Kidney (tissue), 14 donors: Measurements from ENCODE around the gene ULK4. TPM values are rescaled to one million over a fixed set of nuclear protein-coding genes. Genes with fewer than 3 reads are reported as not detected.
"Not testable (repeated sequence)": the region's sequence is repeated elsewhere in the genome, so short reads cannot be mapped to it uniquely, and the experiment has no call there.

Experiments used
- DNase-seq, 5 donors: peaks; one replicate each; pipeline ENCODE4 v3.0.0-alpha.2; 2013 to 2020
- FAIRE-seq: peaks from 2 replicates; lab custom pipeline; 2012; peaks lifted over from hg19 to GRCh38; lab: Jason Lieb, UNC
- H3K27ac ChIP-seq, 2 donors: one replicate each; pipeline ENCODE4 v1.7.0; 2013; ENCODE audit warnings: low read depth in 2 of 2, low read length in 2 of 2, inconsistent platforms in 1 of 2
- H3K27me3 ChIP-seq: one replicate; pipeline ENCODE4 v1.7.1; 2013; ENCODE audit warnings: low read length, inconsistent platforms; ENCODE audit not compliant: control insufficient read depth, insufficient read depth
- H3K36me3 ChIP-seq, 3 donors: one replicate each; pipeline versions ENCODE4 v1.7.0 to v1.7.1; 2013; ENCODE audit warnings: low read length in 3 of 3, control low read depth in 1 of 3, inconsistent platforms in 1 of 3; ENCODE audit not compliant: insufficient read depth in 3 of 3, control insufficient read depth in 2 of 3
- H3K4me1 ChIP-seq, 3 donors: one replicate each; pipeline versions ENCODE4 v1.7.0 to v1.7.1; 2013; ENCODE audit warnings: low read length in 3 of 3, inconsistent platforms in 1 of 3, low read depth in 1 of 3; ENCODE audit not compliant: control insufficient read depth in 2 of 3, insufficient read depth in 2 of 3
- H3K4me3 ChIP-seq, 3 donors: one replicate each; pipeline versions ENCODE4 v1.7.0 to v1.8.1; 2013; ENCODE audit warnings: low read length in 3 of 3, control low read depth in 1 of 3, inconsistent platforms in 1 of 3
- H3K9ac ChIP-seq, 3 donors: one replicate each; pipeline versions ENCODE4 v1.7.0 to v1.7.1; 2013; ENCODE audit warnings: low read length in 3 of 3, control low read depth in 1 of 3, inconsistent platforms in 1 of 3
- H3K9me3 ChIP-seq, 3 donors: one replicate each; pipeline versions ENCODE4 v1.7.0 to v1.7.1; 2013; ENCODE audit warnings: low read length in 3 of 3, control low read depth in 1 of 3, inconsistent platforms in 1 of 3; ENCODE audit not compliant: control insufficient read depth in 2 of 3, insufficient read depth in 1 of 3
- intact Hi-C: fragments of 100-400 bp; cut with DNase I; formaldehyde crosslinking; loops from one replicate; pipeline ENCODE4 v1.11.1; 2022
- polyA plus RNA-seq: library from polyadenylated mRNA; stranded (reverse); fragments of 350-450 nt; fragmentation: Illumina TruSeq; extraction: RNeasy Lipid Tissue Mini Kit (QIAGEN cat#74804); gene quantifications from one replicate; pipeline ENCODE4 v1.2.3, GENCODE V29; 2014; ENCODE audit warnings: low read depth, low replicate concordance; ENCODE audit not compliant: insufficient read depth
- total RNA-seq: library from RNA; stranded (reverse); fragmentation: NEBNext Ultra II Directional; extraction: Animal tissue kit (Norgen Biotek cat#: 25700); gene quantifications from one replicate; pipeline ENCODE4 v1.2.1, GENCODE V29; 2021
- TF ChIP-seq, protein P1 (sequence below): IDR thresholded peaks from 3 replicates; pipeline ENCODE4 v1.5.1; 2012; ENCODE audit warnings: mild to moderate bottlenecking, moderate library complexity, borderline replicate concordance; ENCODE audit not compliant: insufficient read depth; ENCODE audit errors: extremely low read depth
- donor health status: control.
- donor health status: control.
- donor health status: control.
- donor health status: control.
- donor health status: control.
- donor health status: DM: yes; HTN: yes; CAD: no.
- donor health status: Normal renal cell carcinoma (clear cell type).

Gene ULK4
- total and polyA plus RNA-seq, 2 donors from 2014 or later = 4.6 to 20.5 TPM

DNA sequence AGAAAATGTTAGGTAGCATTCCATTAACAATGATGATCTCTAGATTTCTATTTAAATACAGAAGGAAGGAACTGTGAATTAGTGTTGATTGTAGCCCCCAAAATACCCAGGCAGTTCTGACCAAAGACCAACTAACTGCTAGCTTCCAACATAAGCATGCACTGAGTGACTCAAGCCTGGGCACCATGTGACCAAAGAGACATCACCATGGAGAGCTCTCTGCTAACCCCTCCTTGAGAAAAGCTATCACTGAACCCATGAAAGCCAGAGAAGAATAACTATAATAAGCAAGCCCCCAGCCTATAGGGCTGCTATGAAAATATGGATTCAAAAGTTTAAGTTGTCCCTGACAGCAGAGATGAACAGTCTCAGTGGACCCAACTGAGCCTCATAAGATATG is 310.2 kb downstream of the ULK4 start:
- Histone ChIP-seq H3K36me3 (no peaks in the 10 kb centered on the region), H3K4me1 (no peaks in the 10 kb centered on the region), H3K27me3 (no peaks in the 10 kb centered on the region), H3K9me3 (no peaks in the 10 kb centered on the region), H3K9ac (no peak overlapping the region), H3K4me3 (no peak overlapping the region), H3K27ac (no peak overlapping the region)
- TF ChIP-seq, protein P1, sequence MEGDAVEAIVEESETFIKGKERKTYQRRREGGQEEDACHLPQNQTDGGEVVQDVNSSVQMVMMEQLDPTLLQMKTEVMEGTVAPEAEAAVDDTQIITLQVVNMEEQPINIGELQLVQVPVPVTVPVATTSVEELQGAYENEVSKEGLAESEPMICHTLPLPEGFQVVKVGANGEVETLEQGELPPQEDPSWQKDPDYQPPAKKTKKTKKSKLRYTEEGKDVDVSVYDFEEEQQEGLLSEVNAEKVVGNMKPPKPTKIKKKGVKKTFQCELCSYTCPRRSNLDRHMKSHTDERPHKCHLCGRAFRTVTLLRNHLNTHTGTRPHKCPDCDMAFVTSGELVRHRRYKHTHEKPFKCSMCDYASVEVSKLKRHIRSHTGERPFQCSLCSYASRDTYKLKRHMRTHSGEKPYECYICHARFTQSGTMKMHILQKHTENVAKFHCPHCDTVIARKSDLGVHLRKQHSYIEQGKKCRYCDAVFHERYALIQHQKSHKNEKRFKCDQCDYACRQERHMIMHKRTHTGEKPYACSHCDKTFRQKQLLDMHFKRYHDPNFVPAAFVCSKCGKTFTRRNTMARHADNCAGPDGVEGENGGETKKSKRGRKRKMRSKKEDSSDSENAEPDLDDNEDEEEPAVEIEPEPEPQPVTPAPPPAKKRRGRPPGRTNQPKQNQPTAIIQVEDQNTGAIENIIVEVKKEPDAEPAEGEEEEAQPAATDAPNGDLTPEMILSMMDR = no peak
- intact Hi-C loops = no loop called here
- FAIRE-seq (no peak), DNase-seq (no peak)

DNA sequence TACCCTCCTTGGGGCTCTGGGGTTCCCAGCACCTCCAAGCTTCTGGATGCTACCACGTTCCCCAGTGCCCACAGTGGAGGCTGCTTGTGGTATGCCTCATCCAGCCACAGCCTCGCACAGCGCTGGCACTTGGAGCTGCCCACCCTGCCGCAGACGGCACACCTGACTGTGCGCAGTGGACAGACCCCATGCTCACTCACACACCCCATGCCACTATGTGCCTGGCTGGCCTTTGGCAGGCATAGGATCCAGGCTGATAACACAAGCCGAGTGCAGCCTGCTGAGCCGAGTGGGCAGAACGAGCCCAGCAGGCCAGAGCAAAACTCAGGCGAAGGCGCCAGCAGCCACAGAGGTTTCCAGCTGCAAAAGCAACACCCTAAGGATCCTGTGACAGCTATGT is 311.5 kb downstream of the ULK4 start:
- H3K9me3 ChIP-seq = no peaks in the 10 kb centered on the region
- TF ChIP-seq, protein P1 = no peak
- intact Hi-C loops = no loop called here
- H3K27me3 ChIP-seq = no peaks in the 10 kb centered on the region
- no peak for FAIRE-seq
- H3K4me3 ChIP-seq = no peak overlapping the region
- DNase-seq = no peak
- H3K9ac ChIP-seq = no peak overlapping the region
- H3K4me1 ChIP-seq = no peaks in the 10 kb centered on the region
- H3K36me3 ChIP-seq = no peaks in the 10 kb centered on the region
- H3K27ac ChIP-seq = no peak overlapping the region

DNA sequence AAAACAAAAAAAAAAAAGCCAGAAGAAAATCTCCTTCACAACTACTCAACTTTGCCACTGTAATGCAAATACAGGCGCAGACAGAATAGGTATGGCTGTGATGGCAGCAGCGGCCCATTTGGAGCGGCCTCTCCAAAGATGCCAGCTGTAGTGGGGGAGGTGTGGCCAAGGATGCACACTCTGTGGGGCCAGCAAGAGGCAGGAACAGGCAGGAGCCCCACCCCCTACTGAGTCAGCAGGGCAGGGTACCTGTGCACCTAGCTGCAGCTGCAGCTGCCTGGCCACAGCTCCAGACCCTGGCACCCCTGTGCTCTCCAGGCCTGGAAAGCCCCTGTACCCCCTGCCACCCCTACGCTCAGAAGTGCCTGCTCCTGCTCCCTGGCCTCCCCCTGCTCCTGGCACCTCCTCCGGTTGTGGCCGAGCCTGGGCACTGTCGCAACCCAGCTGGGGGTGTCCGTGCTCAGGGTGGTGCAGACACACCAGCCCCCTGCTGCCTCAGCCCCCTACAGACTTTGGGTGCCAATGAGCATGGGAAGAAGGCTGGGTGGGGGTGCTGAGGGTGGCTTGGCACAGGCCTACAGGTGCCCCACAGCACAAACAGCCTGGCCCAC is 312.7 kb downstream of the ULK4 start:
- no peak for FAIRE-seq
- Histone ChIP-seq H3K36me3 (no peaks in the 10 kb centered on the region), H3K4me1 (no peaks in the 10 kb centered on the region), H3K9me3 (no peaks in the 10 kb centered on the region), H3K9ac (no peak overlapping the region), H3K4me3 (no peak overlapping the region), H3K27me3 (no peaks in the 10 kb centered on the region), H3K27ac (no peak overlapping the region)
- intact Hi-C loops = no loop called here
- no peak for DNase-seq
- TF ChIP-seq, protein P1 = no peak

DNA sequence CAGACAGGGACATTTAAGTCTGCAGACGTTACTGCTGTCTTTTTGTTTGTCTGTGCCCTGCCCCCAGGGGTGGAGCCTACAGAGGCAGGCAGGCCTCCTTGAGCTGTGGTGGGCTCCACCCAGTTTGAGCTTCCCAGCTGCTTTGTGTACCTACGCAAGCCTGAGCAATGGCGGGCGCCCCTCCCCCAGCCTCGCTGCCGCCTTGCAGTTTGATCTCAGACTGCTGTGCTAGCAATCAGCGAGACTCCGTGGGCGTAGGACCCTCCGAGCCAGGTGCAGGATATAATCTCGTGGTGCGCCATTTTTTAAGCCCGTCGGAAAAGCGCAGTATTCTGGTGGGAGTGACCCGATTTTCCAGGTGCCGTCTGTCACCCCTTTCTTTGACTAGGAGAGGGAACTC is 314.2 kb downstream of the ULK4 start:
- H3K9me3 ChIP-seq, H3K4me1 ChIP-seq, FAIRE-seq, H3K9ac ChIP-seq, H3K27ac ChIP-seq, intact Hi-C loops, H3K36me3 ChIP-seq, H3K27me3 ChIP-seq, DNase-seq, H3K4me3 ChIP-seq: not testable (repeated sequence)
